HepG2 (cell line): ENCODE results near the gene RRBP1. TPM values are rescaled to one million over a fixed set of nuclear protein-coding genes. Genes with fewer than 3 reads are reported as not detected.

ENCODE experiments used
- ATF2 ChIP-seq: sonication (generic); formaldehyde crosslinking; IDR thresholded peaks from 2 replicates; pipeline ENCODE4 v1.4.0; 2020; ENCODE audit warnings: missing genetic modification reagents
- FOSL1 ChIP-seq: sonication (generic); formaldehyde crosslinking; IDR thresholded peaks from 2 replicates; pipeline ENCODE4 v1.9.0; 2021; ENCODE audit warnings: missing genetic modification reagents, borderline replicate concordance
- FOXA1 ChIP-seq, 2 experiments: fragments of 450-650 bp in 1 of 2; sonication (generic) in 1 of 2; formaldehyde crosslinking in 1 of 2; IDR thresholded peaks; 2 replicates each; pipeline versions ENCODE4 v1.4.0 to v1.6.1; 2016 to 2020; ENCODE audit warnings: missing genetic modification reagents in 1 of 2
- FOXO1 ChIP-seq: sonication (generic); formaldehyde crosslinking; IDR thresholded peaks from 2 replicates; pipeline ENCODE4 v1.4.0; 2020; ENCODE audit warnings: missing genetic modification reagents
- LCORL ChIP-seq, 2 experiments: fragments of 450-650 bp in 1 of 2; sonication (generic) in 1 of 2; formaldehyde crosslinking in 1 of 2; IDR thresholded peaks; 2 replicates each; pipeline versions ENCODE4 v1.5.0 to v1.6.1; 2017 to 2020; ENCODE audit warnings: antibody characterized with exemption in 1 of 2, missing genetic modification reagents in 1 of 2
- MYPOP ChIP-seq: sonication (generic); formaldehyde crosslinking; IDR thresholded peaks from 2 replicates; pipeline ENCODE4 v1.8.1; 2023; ENCODE audit warnings: mild to moderate bottlenecking, moderate library complexity, missing genetic modification reagents
- NR1H2 ChIP-seq: sonication (generic); formaldehyde crosslinking; IDR thresholded peaks from 2 replicates; pipeline ENCODE4 v1.8.1; 2022; ENCODE audit warnings: low read depth, missing genetic modification reagents, borderline replicate concordance
- RARA ChIP-seq: IDR thresholded peaks from 2 replicates; pipeline ENCODE4 v1.6.1; 2016; ENCODE audit warnings: missing genetic modification reagents, missing compliant biosample characterization
- SOX13 ChIP-seq, 3 experiments: fragments of 450-650 bp in 1 of 3; sonication (generic) in 1 of 3; formaldehyde crosslinking in 1 of 3; IDR thresholded peaks in 2 of 3; conservative IDR thresholded peaks in 1 of 3; 2 replicates each; pipeline versions ENCODE4 v1.5.0 to v1.6.1; 2016 to 2020; ENCODE audit warnings: antibody characterized with exemption in 1 of 3, mild to moderate bottlenecking in 1 of 3, missing compliant biosample characterization in 1 of 3, missing genetic modification reagents in 1 of 3, moderate library complexity in 1 of 3
- SRF ChIP-seq: IDR thresholded peaks from 2 replicates; pipeline ENCODE4 v1.6.1; 2011; ENCODE audit warnings: mild to moderate bottlenecking, low read depth, low read length, moderate library complexity
- ZBTB8A ChIP-seq: sonication (generic); formaldehyde crosslinking; IDR thresholded peaks from 2 replicates; pipeline ENCODE4 v1.4.0; 2020; ENCODE audit warnings: mild to moderate bottlenecking, low read depth, missing genetic modification reagents, borderline replicate concordance
- ZEB1 ChIP-seq: IDR thresholded peaks from 2 replicates; pipeline ENCODE4 v1.6.1; 2012; ENCODE audit warnings: mild to moderate bottlenecking, low read depth, inconsistent platforms; ENCODE audit not compliant: insufficient replicate concordance
- ZNF224 ChIP-seq: sonication (generic); formaldehyde crosslinking; IDR thresholded peaks from 2 replicates; pipeline ENCODE4 v1.5.0; 2020; ENCODE audit warnings: mild to moderate bottlenecking, missing genetic modification reagents
- ZNF567 ChIP-seq: sonication (generic); formaldehyde crosslinking; IDR thresholded peaks from 2 replicates; pipeline ENCODE4 v1.8.1; 2023; ENCODE audit warnings: mild to moderate bottlenecking, missing genetic modification reagents, borderline replicate concordance
- ZSCAN29 ChIP-seq: sonication (generic); formaldehyde crosslinking; conservative IDR thresholded peaks from 2 replicates; pipeline ENCODE4 v1.4.0; 2020; ENCODE audit warnings: mild to moderate bottlenecking, missing genetic modification reagents
- polyA plus RNA-seq, 8 experiments: library from polyadenylated mRNA; depleted of rRNA in 3 of 8; stranded (reverse) in 7 of 8; unstranded in 1 of 8; fragments of >200 nt; fragmentation: Illumina TruSeq in 4 of 8; extraction: Trizol in 4 of 8; gene quantifications; 2 replicates each; pipeline versions ENCODE4 v1.2.1 to v1.2.3, GENCODE V29; 2011 to 2016; ENCODE audit warnings: low read depth in 4 of 8, missing spikeins in 1 of 8, mixed read lengths in 1 of 8; ENCODE audit not compliant: insufficient read depth in 1 of 8
- total RNA-seq, 5 experiments: library from RNA; depleted of rRNA; stranded (reverse); fragments of >200 nt; fragmentation: Illumina TruSeq; extraction: Trizol; gene quantifications; 2 replicates each; pipeline ENCODE4 v1.2.3, GENCODE V29; 2016; ENCODE audit warnings: low read depth in 1 of 5
- TF ChIP-seq, protein P1 (sequence below): sonication (generic); formaldehyde crosslinking; IDR thresholded peaks from 2 replicates; pipeline ENCODE4 v1.4.0; 2020; ENCODE audit warnings: mild to moderate bottlenecking, missing genetic modification reagents
- TF ChIP-seq, protein P2 (sequence below): sonication (generic); formaldehyde crosslinking; IDR thresholded peaks from 2 replicates; pipeline ENCODE4 v1.5.1; 2020; ENCODE audit warnings: missing genetic modification reagents, mild to moderate bottlenecking, borderline replicate concordance
- TF ChIP-seq, protein P3 (sequence below): IDR thresholded peaks from 2 replicates; pipeline ENCODE4 v1.6.1; 2016
- TF ChIP-seq, protein P4 (sequence below): sonication (generic); formaldehyde crosslinking; IDR thresholded peaks from 2 replicates; pipeline ENCODE4 v1.4.0; 2020; ENCODE audit warnings: missing genetic modification reagents, mild to moderate bottlenecking, borderline replicate concordance

The RRBP1 gene
- total and polyA plus RNA-seq, 2 of the 13 experiments (the other 11 are each of a cell fraction or from before 2014, with no cell fraction given) = 150 to 222 TPM

DNA sequence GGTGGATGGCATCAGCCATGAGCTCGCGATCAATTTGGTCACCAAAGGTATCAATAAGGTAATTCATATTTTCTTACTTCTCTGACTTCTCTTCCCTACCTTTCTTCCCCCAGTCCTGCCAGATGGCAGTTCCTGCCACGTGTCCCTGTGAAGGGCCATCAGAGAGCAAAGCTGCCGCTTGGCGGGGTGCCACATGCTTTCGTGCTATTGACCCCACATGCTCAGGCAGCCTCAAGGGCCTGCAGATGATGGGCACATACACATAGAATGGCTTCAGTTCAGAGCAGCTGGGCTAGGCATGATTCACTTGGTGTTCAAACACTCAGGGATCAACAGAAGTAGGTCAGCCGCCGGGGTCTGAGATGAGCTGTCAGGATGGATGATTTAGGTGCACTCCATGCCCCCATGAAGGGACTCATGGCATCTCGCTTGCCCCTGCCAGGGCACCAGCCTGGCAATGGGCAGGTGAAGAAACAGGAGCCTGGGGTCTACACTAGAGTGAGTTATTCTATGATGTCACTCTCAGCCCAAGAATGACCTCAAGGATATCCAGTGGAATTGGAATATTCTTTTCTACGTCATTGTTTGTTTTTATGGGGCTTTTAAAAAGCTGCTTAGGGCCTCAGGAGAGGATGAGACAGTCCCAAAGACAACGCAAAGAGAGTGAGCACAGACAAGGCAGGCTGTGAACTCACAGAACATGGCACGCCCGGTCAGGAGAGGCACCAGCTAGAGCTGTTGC, 43.2 kb upstream of the RRBP1 start (continued):
- no peak for TF ChIP-seq SOX13 (IDR thresholded peaks at IDR 0.05)
- TF ChIP-seq SOX13 (CRISPR knock-in tag; conservative IDR thresholded peaks at IDR 0.05 in 1 of 2, IDR thresholded peaks at IDR 0.05 in 1 of 2) = no peak
- TF ChIP-seq FOXA1 (IDR thresholded peaks at IDR 0.05) = no peak
- TF ChIP-seq FOXA1 (CRISPR knock-in tag; IDR thresholded peaks at IDR 0.05) = no peak
- no peak for TF ChIP-seq ZSCAN29
- TF ChIP-seq ZNF567 (CRISPR knock-in tag) = no peak
- TF ChIP-seq ZEB1 = no peak
- TF ChIP-seq RARA = peak; percentile 66
- TF ChIP-seq LCORL (IDR thresholded peaks at IDR 0.05) = no peak
- no peak for TF ChIP-seq LCORL (CRISPR knock-in tag; IDR thresholded peaks at IDR 0.05)
- TF ChIP-seq, protein P1, sequence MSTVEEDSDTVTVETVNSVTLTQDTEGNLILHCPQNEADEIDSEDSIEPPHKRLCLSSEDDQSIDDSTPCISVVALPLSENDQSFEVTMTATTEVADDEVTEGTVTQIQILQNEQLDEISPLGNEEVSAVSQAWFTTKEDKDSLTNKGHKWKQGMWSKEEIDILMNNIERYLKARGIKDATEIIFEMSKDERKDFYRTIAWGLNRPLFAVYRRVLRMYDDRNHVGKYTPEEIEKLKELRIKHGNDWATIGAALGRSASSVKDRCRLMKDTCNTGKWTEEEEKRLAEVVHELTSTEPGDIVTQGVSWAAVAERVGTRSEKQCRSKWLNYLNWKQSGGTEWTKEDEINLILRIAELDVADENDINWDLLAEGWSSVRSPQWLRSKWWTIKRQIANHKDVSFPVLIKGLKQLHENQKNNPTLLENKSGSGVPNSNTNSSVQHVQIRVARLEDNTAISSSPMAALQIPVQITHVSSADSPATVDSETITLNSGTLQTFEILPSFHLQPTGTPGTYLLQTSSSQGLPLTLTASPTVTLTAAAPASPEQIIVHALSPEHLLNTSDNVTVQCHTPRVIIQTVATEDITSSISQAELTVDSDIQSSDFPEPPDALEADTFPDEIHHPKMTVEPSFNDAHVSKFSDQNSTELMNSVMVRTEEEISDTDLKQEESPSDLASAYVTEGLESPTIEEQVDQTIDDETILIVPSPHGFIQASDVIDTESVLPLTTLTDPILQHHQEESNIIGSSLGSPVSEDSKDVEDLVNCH = no peak
- TF ChIP-seq FOSL1 (CRISPR knock-in tag) = no peak
- no peak for TF ChIP-seq SRF
- TF ChIP-seq, protein P2, sequence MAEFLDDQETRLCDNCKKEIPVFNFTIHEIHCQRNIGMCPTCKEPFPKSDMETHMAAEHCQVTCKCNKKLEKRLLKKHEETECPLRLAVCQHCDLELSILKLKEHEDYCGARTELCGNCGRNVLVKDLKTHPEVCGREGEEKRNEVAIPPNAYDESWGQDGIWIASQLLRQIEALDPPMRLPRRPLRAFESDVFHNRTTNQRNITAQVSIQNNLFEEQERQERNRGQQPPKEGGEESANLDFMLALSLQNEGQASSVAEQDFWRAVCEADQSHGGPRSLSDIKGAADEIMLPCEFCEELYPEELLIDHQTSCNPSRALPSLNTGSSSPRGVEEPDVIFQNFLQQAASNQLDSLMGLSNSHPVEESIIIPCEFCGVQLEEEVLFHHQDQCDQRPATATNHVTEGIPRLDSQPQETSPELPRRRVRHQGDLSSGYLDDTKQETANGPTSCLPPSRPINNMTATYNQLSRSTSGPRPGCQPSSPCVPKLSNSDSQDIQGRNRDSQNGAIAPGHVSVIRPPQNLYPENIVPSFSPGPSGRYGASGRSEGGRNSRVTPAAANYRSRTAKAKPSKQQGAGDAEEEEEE (CRISPR knock-in tag) = no peak
- TF ChIP-seq, protein P3, sequence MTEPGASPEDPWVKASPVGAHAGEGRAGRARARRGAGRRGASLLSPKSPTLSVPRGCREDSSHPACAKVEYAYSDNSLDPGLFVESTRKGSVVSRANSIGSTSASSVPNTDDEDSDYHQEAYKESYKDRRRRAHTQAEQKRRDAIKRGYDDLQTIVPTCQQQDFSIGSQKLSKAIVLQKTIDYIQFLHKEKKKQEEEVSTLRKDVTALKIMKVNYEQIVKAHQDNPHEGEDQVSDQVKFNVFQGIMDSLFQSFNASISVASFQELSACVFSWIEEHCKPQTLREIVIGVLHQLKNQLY = no peak
- TF ChIP-seq ZBTB8A (CRISPR knock-in tag) = no peak
- TF ChIP-seq, protein P4, sequence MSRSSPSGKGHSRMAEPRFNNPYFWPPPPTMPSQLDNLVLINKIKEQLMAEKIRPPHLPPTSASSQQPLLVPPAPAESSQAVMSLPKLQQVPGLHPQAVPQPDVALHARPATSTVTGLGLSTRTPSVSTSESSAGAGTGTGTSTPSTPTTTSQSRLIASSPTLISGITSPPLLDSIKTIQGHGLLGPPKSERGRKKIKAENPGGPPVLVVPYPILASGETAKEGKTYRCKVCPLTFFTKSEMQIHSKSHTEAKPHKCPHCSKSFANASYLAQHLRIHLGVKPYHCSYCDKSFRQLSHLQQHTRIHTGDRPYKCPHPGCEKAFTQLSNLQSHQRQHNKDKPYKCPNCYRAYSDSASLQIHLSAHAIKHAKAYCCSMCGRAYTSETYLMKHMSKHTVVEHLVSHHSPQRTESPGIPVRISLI (CRISPR knock-in tag) = no peak
- TF ChIP-seq NR1H2 (CRISPR knock-in tag) = no peak
- no peak for TF ChIP-seq MYPOP
- TF ChIP-seq ATF2 (CRISPR knock-in tag) = no peak
- TF ChIP-seq FOXO1 (CRISPR knock-in tag) = no peak
- no peak for TF ChIP-seq ZNF224
